H9 (cell line): ENCODE data around the gene B4GALT1. TPM values are rescaled to one million over a fixed set of nuclear protein-coding genes. Genes with fewer than 3 reads are reported as not detected.

ENCODE experiments used
- DNase-seq: peaks from one replicate; pipeline ENCODE4 v3.0.0-alpha.2; 2017
- H2AFZ ChIP-seq: one replicate; pipeline ENCODE4 v1.6.1; 2013; ENCODE audit warnings: mild to moderate bottlenecking, low read length, control low read depth, moderate library complexity
- H2AK5ac ChIP-seq: 2 replicates; pipeline ENCODE4 v1.6.1; 2013; ENCODE audit warnings: low read length, control low read depth, mixed read lengths; ENCODE audit not compliant: insufficient read length
- H2BK120ac ChIP-seq: one replicate; pipeline ENCODE4 v1.6.1; 2013; ENCODE audit warnings: low read depth, mild to moderate bottlenecking, low read length, control low read depth, inconsistent platforms; ENCODE audit not compliant: poor library complexity, severe bottlenecking
- H2BK12ac ChIP-seq: 2 replicates; pipeline ENCODE4 v1.6.1; 2013; ENCODE audit warnings: low read length, control low read depth, mixed read lengths, low read depth; ENCODE audit not compliant: insufficient read length
- H2BK15ac ChIP-seq: 2 replicates; pipeline ENCODE4 v1.6.1; 2013; ENCODE audit warnings: low read depth, low read length, control low read depth
- H2BK20ac ChIP-seq: one replicate; pipeline ENCODE4 v1.6.1; 2013; ENCODE audit warnings: low read depth, mild to moderate bottlenecking, low read length, control low read depth, inconsistent platforms; ENCODE audit not compliant: poor library complexity, severe bottlenecking
- H2BK5ac ChIP-seq: 2 replicates; pipeline ENCODE4 v1.6.1; 2013; ENCODE audit warnings: low read length, control low read depth, mixed read lengths; ENCODE audit not compliant: insufficient read length
- H3K14ac ChIP-seq: 2 replicates; pipeline ENCODE4 v1.6.1; 2013; ENCODE audit warnings: low read length, control low read depth; ENCODE audit not compliant: insufficient read depth
- H3K18ac ChIP-seq: 2 replicates; pipeline ENCODE4 v1.6.1; 2013; ENCODE audit warnings: low read depth, mild to moderate bottlenecking, mixed read lengths, low read length, control low read depth; ENCODE audit not compliant: insufficient read length
- H3K23ac ChIP-seq: 2 replicates; pipeline ENCODE4 v1.6.1; 2013; ENCODE audit warnings: low read length, control low read depth, mixed read lengths, low read depth; ENCODE audit not compliant: insufficient read length
- H3K23me2 ChIP-seq: 2 replicates; pipeline ENCODE4 v1.6.1; 2013; ENCODE audit warnings: low read depth, mild to moderate bottlenecking, mixed read lengths, low read length, control low read depth; ENCODE audit not compliant: insufficient read length, poor library complexity, severe bottlenecking
- H3K27ac ChIP-seq: 2 replicates; pipeline ENCODE4 v1.5.1; 2013; ENCODE audit warnings: low read length, control low read depth, mixed read lengths, low read depth; ENCODE audit not compliant: insufficient read length
- H3K27me3 ChIP-seq: 2 replicates; pipeline ENCODE4 v1.6.1; 2013; ENCODE audit warnings: low read length, control low read depth, inconsistent platforms; ENCODE audit not compliant: insufficient read depth
- H3K4ac ChIP-seq: 2 replicates; pipeline ENCODE4 v1.6.1; 2013; ENCODE audit warnings: low read depth, mild to moderate bottlenecking, control low read depth, inconsistent platforms, low read length, moderate library complexity
- H3K4me1 ChIP-seq: 2 replicates; pipeline ENCODE4 v1.6.1; 2013; ENCODE audit warnings: low read length, control low read depth, inconsistent platforms; ENCODE audit not compliant: insufficient read depth
- H3K4me2 ChIP-seq: 2 replicates; pipeline ENCODE4 v1.6.1; 2013; ENCODE audit warnings: low read length, control low read depth, mixed read lengths; ENCODE audit not compliant: insufficient read length, insufficient read depth
- H3K56ac ChIP-seq: 2 replicates; pipeline ENCODE4 v1.6.1; 2013; ENCODE audit warnings: low read depth, mild to moderate bottlenecking, mixed read lengths, low read length, control low read depth; ENCODE audit not compliant: insufficient read length
- H3K79me1 ChIP-seq: 2 replicates; pipeline ENCODE4 v1.6.1; 2013; ENCODE audit warnings: low read depth, mild to moderate bottlenecking, moderate library complexity, low read length, control low read depth, inconsistent platforms; ENCODE audit not compliant: insufficient read depth, poor library complexity, severe bottlenecking
- H3K79me2 ChIP-seq: 2 replicates; pipeline ENCODE4 v1.6.1; 2013; ENCODE audit warnings: low read length, control low read depth, inconsistent platforms; ENCODE audit not compliant: insufficient read depth
- H3K9ac ChIP-seq: 2 replicates; pipeline ENCODE4 v1.6.1; 2013; ENCODE audit warnings: low read length, control low read depth, mixed read lengths; ENCODE audit not compliant: insufficient read length; ENCODE audit errors: extremely low read depth
- H3K9me3 ChIP-seq: one replicate; pipeline ENCODE4 v1.6.1; 2013; ENCODE audit warnings: low read depth, low read length, inconsistent platforms; ENCODE audit not compliant: control insufficient read depth
- H3T11ph ChIP-seq: one replicate; pipeline ENCODE4 v1.6.1; 2013; ENCODE audit warnings: mild to moderate bottlenecking, low read length, control low read depth, inconsistent platforms
- H4K20me1 ChIP-seq: one replicate; pipeline ENCODE4 v1.6.1; 2013; ENCODE audit not compliant: control insufficient read depth, insufficient read length, insufficient read depth
- H4K5ac ChIP-seq: 2 replicates; pipeline ENCODE4 v1.6.1; 2013; ENCODE audit warnings: low read depth, mild to moderate bottlenecking, mixed read lengths, low read length, control low read depth; ENCODE audit not compliant: insufficient read length
- H4K8ac ChIP-seq: replicated peaks from 2 replicates; pipeline ENCODE4 v1.6.1; 2013; ENCODE audit warnings: low read length, control low read depth, mixed read lengths, low read depth; ENCODE audit not compliant: insufficient read length
- H4K91ac ChIP-seq: 2 replicates; pipeline ENCODE4 v1.6.1; 2013; ENCODE audit warnings: low read depth, mild to moderate bottlenecking, moderate library complexity, mixed read lengths, low read length, control low read depth; ENCODE audit not compliant: insufficient read length
- H3K27ac Mint-ChIP-seq, 3 experiments: 2 replicates in 2 of 3; 3 replicates in 1 of 3; pipeline ENCODE4 v1.8.0; 2020 to 2021; ENCODE audit warnings: mixed read lengths in 3 of 3, mild to moderate bottlenecking in 1 of 3, moderate library complexity in 1 of 3
- H3K27me3 Mint-ChIP-seq: 2 replicates; pipeline ENCODE4 v1.8.0; 2021; ENCODE audit warnings: low read depth, mild to moderate bottlenecking, moderate library complexity, mixed read lengths
- H3K36me3 Mint-ChIP-seq, 3 experiments: 2 replicates in 2 of 3; 3 replicates in 1 of 3; pipeline ENCODE4 v1.8.0; 2020 to 2021; ENCODE audit warnings: low read depth in 3 of 3, mixed read lengths in 3 of 3; ENCODE audit not compliant: insufficient read depth in 1 of 3
- H3K4me1 Mint-ChIP-seq, 2 experiments: 2 replicates each; pipeline ENCODE4 v1.8.0; 2020; ENCODE audit warnings: mixed read lengths in 2 of 2
- H3K4me3 Mint-ChIP-seq, 2 experiments: 2 replicates in 1 of 2; 3 replicates in 1 of 2; pipeline ENCODE4 v1.8.0; 2020 to 2021; ENCODE audit warnings: mild to moderate bottlenecking in 2 of 2, mixed read lengths in 2 of 2, moderate library complexity in 1 of 2
- H3K9me3 Mint-ChIP-seq, 2 experiments: 2 replicates in 1 of 2; 3 replicates in 1 of 2; pipeline ENCODE4 v1.8.0; 2020; ENCODE audit warnings: mild to moderate bottlenecking in 2 of 2, mixed read lengths in 2 of 2, moderate library complexity in 1 of 2
- CTCF ChIP-seq: fragments of 200-600 bp; sonication (generic); conservative IDR thresholded peaks from 3 replicates; pipeline ENCODE4 v1.8.0; 2021; ENCODE audit warnings: antibody characterized with exemption, mild to moderate bottlenecking
- WGBS: extraction: QIAGEN DNeasy Blood & Tissue Kit; methylation state at CpG from one replicate; pipeline ENCODE4 v1.1.7; 2013; ENCODE audit warnings: missing lambda C conversion rate, low lambda C conversion rate, mixed read lengths; ENCODE audit not compliant: insufficient read length; ENCODE audit errors: extremely low coverage; 5-methylcytosine and 5-hydroxymethylcytosine counted together
- total RNA-seq: library from RNA; stranded (reverse); gene quantifications from 2 replicates; pipeline ENCODE4 v1.2.1, GENCODE V29; 2021

The B4GALT1 gene
- total RNA-seq, 1 experiment from 2014 or later: 15.3 TPM

- Mint-ChIP-seq H3K4me3 (no peak overlapping the region), H3K27me3 (no peaks in the 10 kb centered on the region; the same call in none of the 2 replicates), H3K9me3 (no peaks in the 10 kb centered on the region), H3K36me3 (peaks cover 14 to 19% (median 18%) of the 10 kb centered on the region in 3 experiments; a peak in 6 of 7 replicates), H3K4me1 (peaks cover 7 to 18% of the 10 kb centered on the region in 2 experiments), H3K27ac (no peak overlapping the region; a peak in 1 of 7 replicates)
- Histone ChIP-seq H3K9me3 (no peaks in the 10 kb centered on the region), H2AFZ (no peak overlapping the region), H4K5ac (no peak overlapping the region), H3K23ac (no peak overlapping the region), H3K9ac (no peak overlapping the region), H2AK5ac (no peak overlapping the region), H2BK12ac (no peak overlapping the region), H3K4me2 (no peak overlapping the region), H3K18ac (no peak overlapping the region), H4K8ac (no peak overlapping the region), H3T11ph (no peak overlapping the region), H3K56ac (no peak overlapping the region), H3K23me2 (no peaks in the 10 kb centered on the region), H3K27me3 (no peaks in the 10 kb centered on the region), H4K91ac (no peak overlapping the region), H4K20me1 (no peaks in the 10 kb centered on the region), H3K79me2 (no peaks in the 10 kb centered on the region), H2BK20ac (no peak overlapping the region), H3K4me1 (no peaks in the 10 kb centered on the region), H3K27ac (no peak overlapping the region), H3K79me1 (no peaks in the 10 kb centered on the region), H2BK5ac (no peak overlapping the region), H3K4ac (no peak overlapping the region), H2BK120ac (no peak overlapping the region), H3K14ac (no peak overlapping the region), H2BK15ac (no peak overlapping the region)
- DNase-seq: no peak
- no CpG with 5 or more reads among the region's 5 CpGs for WGBS
- TF ChIP-seq CTCF: no peak
Measured at GRCh38 chr9:33129251-33129885, 37.8 kb downstream of the B4GALT1 start.
